CD4-positive, alpha-beta T cell (primary cell): ENCODE data around the gene KMT2D. TPM values are rescaled to one million over a fixed set of nuclear protein-coding genes. Genes with fewer than 3 reads are reported as not detected.
A peak's percentile ranks its signal among the peaks of the same experiment; 100 is the strongest.

Experiments used
- ATAC-seq: fragments of 200-7000 bp; cut with Tn5 transposase; one replicate; pipeline ENCODE4 v1.10.0; 2022; ENCODE audit warnings: mild to moderate bottlenecking; ENCODE audit not compliant: poor library complexity
- CTCF ChIA-PET: fragments of 350-600 bp; sonication (Branson Sonifier 250); formaldehyde crosslinking; loops from one replicate; lab custom pipeline; 2021; ENCODE audit warnings: antibody characterized with exemption, inconsistent platforms; lab: Charles Lee
- POLR2A ChIA-PET: fragments of 350-600 bp; sonication (Branson Sonifier 250); formaldehyde crosslinking; loops from one replicate; lab custom pipeline; 2021; ENCODE audit warnings: antibody characterized with exemption, inconsistent platforms; lab: Charles Lee
- DNase-seq, 14 experiments: peaks; one replicate each; pipeline ENCODE4 v3.0.0-alpha.2; 2013 to 2020; ENCODE audit warnings: mixed read lengths in 2 of 14
- H3K27ac ChIP-seq, 2 donors: one replicate each; pipeline versions ENCODE4 v1.5.1 to v1.7.0; 2013; ENCODE audit warnings: low read length in 2 of 2, low read depth in 1 of 2, mild to moderate bottlenecking in 1 of 2
- H3K27me3 ChIP-seq, 2 experiments: 1 replicate in 1 of 2; 2 replicates in 1 of 2; pipeline versions ENCODE4 v1.6.1 to v1.7.0; 2013; ENCODE audit warnings: low read length in 2 of 2, control low read depth in 1 of 2, mild to moderate bottlenecking in 1 of 2, moderate library complexity in 1 of 2; ENCODE audit not compliant: insufficient read depth in 2 of 2, control insufficient read depth in 1 of 2
- H3K36me3 ChIP-seq: one replicate; pipeline ENCODE4 v1.6.1; 2013; ENCODE audit warnings: low read length, control low read depth; ENCODE audit not compliant: insufficient read depth
- H3K4me1 ChIP-seq: one replicate; pipeline ENCODE4 v1.6.1; 2013; ENCODE audit warnings: low read length, control low read depth; ENCODE audit not compliant: insufficient read depth
- H3K4me3 ChIP-seq: one replicate; pipeline ENCODE4 v1.5.1; 2013; ENCODE audit warnings: mild to moderate bottlenecking, low read length, moderate library complexity
- H3K9me3 ChIP-seq, 2 experiments: 1 replicate in 1 of 2; 2 replicates in 1 of 2; pipeline versions ENCODE4 v1.6.1 to v1.7.0; 2013; ENCODE audit warnings: low read length in 2 of 2, mild to moderate bottlenecking in 2 of 2, control low read depth in 1 of 2, moderate library complexity in 1 of 2; ENCODE audit not compliant: control insufficient read depth in 1 of 2, insufficient read depth in 1 of 2
- H3K27ac Mint-ChIP-seq: one replicate; pipeline ENCODE4 v1.8.0; 2020; ENCODE audit warnings: mixed read lengths
- H3K27me3 Mint-ChIP-seq: one replicate; pipeline ENCODE4 v1.8.0; 2021; ENCODE audit warnings: mixed read lengths
- H3K36me3 Mint-ChIP-seq: one replicate; pipeline ENCODE4 v1.8.0; 2021; ENCODE audit warnings: low read depth, mixed read lengths
- H3K4me1 Mint-ChIP-seq: one replicate; pipeline ENCODE4 v1.8.0; 2021; ENCODE audit warnings: low read depth, mixed read lengths
- H3K4me3 Mint-ChIP-seq: one replicate; pipeline ENCODE4 v1.8.0; 2020; ENCODE audit warnings: mild to moderate bottlenecking, mixed read lengths
- H3K9me3 Mint-ChIP-seq: one replicate; pipeline ENCODE4 v1.8.0; 2020; ENCODE audit warnings: mixed read lengths
- intact Hi-C, 2 experiments: fragments of 100-400 bp; cut with DNase I in 1 of 2; cut with micrococcal nuclease in 1 of 2; formaldehyde crosslinking; loops; one replicate each; pipeline versions ENCODE4 v1.15.1 to v1.9.0; 2023 to 2025; cut with DNase I, micrococcal nuclease
- total RNA-seq, 174 experiments: library from RNA in 2 of 174; stranded (reverse) in 2 of 174; gene quantifications; one replicate each; pipeline ENCODE4 v1.2.3 and lab custom pipeline; 2021 to 2026
- TF ChIP-seq, protein P1 (sequence below): fragments of 200-600 bp; IDR thresholded peaks from one replicate; pipeline ENCODE4 v1.8.0; 2022; ENCODE audit warnings: antibody characterized with exemption, mild to moderate bottlenecking

Gene KMT2D
- total RNA-seq, 2 experiments from 2014 or later, result 107 to 110 TPM

DNA sequence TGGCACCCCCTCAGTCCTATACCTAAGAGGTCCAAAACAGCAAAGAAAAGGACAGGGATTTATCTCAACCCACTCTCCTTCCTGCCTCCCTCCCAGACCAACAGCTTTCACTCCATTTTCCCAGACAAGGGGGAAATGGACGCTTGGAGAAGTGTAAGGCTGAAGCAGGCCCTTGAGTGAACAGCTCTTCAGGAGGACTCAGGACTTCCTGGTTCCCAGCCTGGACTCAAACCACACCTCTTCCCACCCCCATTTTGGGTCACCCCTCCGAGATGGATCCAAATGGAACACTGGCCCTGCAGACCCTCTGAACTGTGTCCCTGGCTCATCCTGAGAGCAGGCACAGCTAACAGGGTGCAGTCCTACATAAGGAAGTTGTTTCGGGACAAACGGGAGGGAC, 2.7 kb downstream of the KMT2D start:
- Histone ChIP-seq H3K4me3 (peak overlapping the region; percentile 96), H3K27ac (peak overlapping the region; percentile 21 to 47), H3K36me3 (peaks cover 24% of the 10 kb centered on the region), H3K27me3 (no peaks in the 10 kb centered on the region), H3K9me3 (no peaks in the 10 kb centered on the region), H3K4me1 (peaks cover 63% of the 10 kb centered on the region)
- TF ChIP-seq, protein P1, sequence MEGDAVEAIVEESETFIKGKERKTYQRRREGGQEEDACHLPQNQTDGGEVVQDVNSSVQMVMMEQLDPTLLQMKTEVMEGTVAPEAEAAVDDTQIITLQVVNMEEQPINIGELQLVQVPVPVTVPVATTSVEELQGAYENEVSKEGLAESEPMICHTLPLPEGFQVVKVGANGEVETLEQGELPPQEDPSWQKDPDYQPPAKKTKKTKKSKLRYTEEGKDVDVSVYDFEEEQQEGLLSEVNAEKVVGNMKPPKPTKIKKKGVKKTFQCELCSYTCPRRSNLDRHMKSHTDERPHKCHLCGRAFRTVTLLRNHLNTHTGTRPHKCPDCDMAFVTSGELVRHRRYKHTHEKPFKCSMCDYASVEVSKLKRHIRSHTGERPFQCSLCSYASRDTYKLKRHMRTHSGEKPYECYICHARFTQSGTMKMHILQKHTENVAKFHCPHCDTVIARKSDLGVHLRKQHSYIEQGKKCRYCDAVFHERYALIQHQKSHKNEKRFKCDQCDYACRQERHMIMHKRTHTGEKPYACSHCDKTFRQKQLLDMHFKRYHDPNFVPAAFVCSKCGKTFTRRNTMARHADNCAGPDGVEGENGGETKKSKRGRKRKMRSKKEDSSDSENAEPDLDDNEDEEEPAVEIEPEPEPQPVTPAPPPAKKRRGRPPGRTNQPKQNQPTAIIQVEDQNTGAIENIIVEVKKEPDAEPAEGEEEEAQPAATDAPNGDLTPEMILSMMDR, result no peak
- DNase-seq, result peak in 1 of 14 experiments; percentile 35
- Mint-ChIP-seq H3K4me1 (peaks cover 65% of the 10 kb centered on the region), H3K4me3 (peak overlapping the region; percentile 92), H3K36me3 (peaks cover 56% of the 10 kb centered on the region), H3K9me3 (no peaks in the 10 kb centered on the region), H3K27ac (peak overlapping the region; percentile 55), H3K27me3 (no peaks in the 10 kb centered on the region)
- no peak for ATAC-seq
- ChIA-PET POLR2A (interaction anchor here (1.1 to 3.4 kb wide), 3 partner anchors 12 to 130 kb away, joined by 3 to 28 read pairs (median 4); partner anchors contain the start of genes RHEBL1 and TUBA1B), CTCF (interaction anchor here (0.8 to 2.0 kb wide), 4 partner anchors 12 to 80 kb away, joined by 3 to 7 read pairs (median 4); partner anchors contain the start of genes RHEBL1 and WNT1)
- intact Hi-C loops, result loop anchor here (2.0 kb wide), 2 partner anchors 37 to 39 kb away; partner anchors contain the start of gene PRKAG1 (in 1 of the 2)

DNA sequence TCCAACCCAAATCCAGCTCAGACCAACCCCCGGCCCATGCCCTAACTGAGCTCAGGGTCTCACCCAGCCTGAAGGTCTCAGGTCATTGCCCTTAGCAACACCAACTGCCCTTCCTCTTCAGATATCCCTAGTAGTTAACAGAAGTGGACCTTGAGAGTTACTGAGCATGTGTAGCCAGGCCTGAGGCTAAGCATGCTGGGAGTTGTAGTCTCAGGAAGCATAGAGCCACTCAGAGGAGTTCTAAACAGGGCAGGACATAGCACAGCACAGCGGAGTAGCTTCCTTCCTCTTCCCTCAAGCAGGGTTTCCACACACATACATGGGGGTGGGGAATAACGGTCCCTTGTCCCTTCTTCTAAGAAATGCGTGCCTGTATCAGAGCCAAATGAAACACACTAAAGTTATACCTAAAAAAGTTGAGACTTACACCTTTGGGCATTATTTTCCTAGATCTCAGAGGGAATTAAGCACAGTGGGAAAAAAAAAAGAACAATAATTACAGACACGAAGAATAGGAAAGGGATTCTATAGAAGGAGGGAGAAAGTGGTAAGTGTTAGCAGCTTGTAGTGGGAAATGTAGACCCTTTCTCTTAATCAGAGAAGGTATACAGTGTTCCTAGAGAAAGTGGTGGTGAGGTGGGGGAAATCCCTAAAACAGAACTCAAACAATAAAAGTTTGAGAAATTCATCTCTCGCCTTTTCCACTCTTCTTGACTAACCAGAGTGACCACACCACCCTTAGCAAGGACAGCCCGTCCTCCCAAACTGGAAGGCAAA, 4.4 kb downstream of the KMT2D start:
- CTCF ChIA-PET, result interaction anchor here (1.3 to 2.1 kb wide), 4 partner anchors 8 to 74 kb away, joined by 4 to 9 read pairs (median 6); no protein-coding TSS in a partner anchor
- TF ChIP-seq, protein P1, result no peak
- no peaks in the 10 kb centered on the region for H3K27me3 Mint-ChIP-seq

DNA sequence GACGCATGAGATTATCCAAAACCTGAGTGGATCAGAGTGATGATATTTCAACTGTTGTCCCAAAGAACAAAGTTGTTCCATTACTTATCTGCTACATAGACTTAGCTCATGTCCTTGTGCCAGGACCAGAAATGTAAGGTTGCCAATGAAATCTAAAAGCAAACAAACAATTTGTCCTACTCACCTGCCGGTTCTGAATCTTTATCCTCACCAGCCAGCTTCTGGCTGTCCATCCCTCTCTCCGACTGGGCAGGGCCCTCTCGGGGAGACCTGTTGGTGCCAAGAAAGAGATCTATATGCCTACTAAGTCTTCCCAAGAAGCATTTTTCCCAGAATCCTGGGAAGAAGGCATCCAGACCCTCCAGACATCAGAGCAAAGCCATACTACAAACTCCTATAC, 5.5 kb downstream of the KMT2D start:
- Histone ChIP-seq H3K9me3 (no peaks in the 10 kb centered on the region), H3K27ac (no peak overlapping the region), H3K4me3 (no peak overlapping the region), H3K36me3 (peaks cover 52% of the 10 kb centered on the region), H3K4me1 (peaks cover 58% of the 10 kb centered on the region), H3K27me3 (no peaks in the 10 kb centered on the region)
- ATAC-seq (no peak), DNase-seq (no peak)
- no peaks in the 10 kb centered on the region for H3K27me3 Mint-ChIP-seq
- H3K27ac Mint-ChIP-seq, result peak overlapping the region; percentile 44
- H3K4me3 Mint-ChIP-seq, result no peak overlapping the region
- TF ChIP-seq, protein P1, result no peak
- H3K4me1 Mint-ChIP-seq, result peaks cover 55% of the 10 kb centered on the region
- CTCF ChIA-PET, result interaction anchor here (0.6 to 2.1 kb wide), 5 partner anchors 9 to 141 kb away, joined by 4 to 9 read pairs (median 6); no protein-coding TSS in a partner anchor
- intact Hi-C loops, result no loop called here
- POLR2A ChIA-PET, result interaction anchor here (0.6 to 1.6 kb wide), 5 partner anchors 39 to 180 kb away, joined by 3 to 10 read pairs (median 6); partner anchors contain the start of genes ARF3 and TUBA1A
- H3K9me3 Mint-ChIP-seq, result no peaks in the 10 kb centered on the region
- H3K36me3 Mint-ChIP-seq, result peaks cover 74% of the 10 kb centered on the region

More for the DNA sequence above, 4.4 kb downstream of the KMT2D start:
- Histone ChIP-seq H3K4me1 (peaks cover 60% of the 10 kb centered on the region), H3K27me3 (no peaks in the 10 kb centered on the region), H3K36me3 (peaks cover 42% of the 10 kb centered on the region), H3K4me3 (peak overlapping the region; percentile 2), H3K9me3 (no peaks in the 10 kb centered on the region), H3K27ac (peak overlapping the region; percentile 25 to 36)
- intact Hi-C loops, result loop anchor here (2.0 kb wide), 2 partner anchors 35 to 37 kb away; partner anchors contain the start of gene PRKAG1 (in 1 of the 2)
- Mint-ChIP-seq H3K4me3 (peak overlapping the region; percentile 92), H3K4me1 (peaks cover 62% of the 10 kb centered on the region), H3K27ac (peak overlapping the region; percentile 55), H3K36me3 (peaks cover 70% of the 10 kb centered on the region), H3K9me3 (no peaks in the 10 kb centered on the region)
- DNase-seq (peak; percentile 11 to 85 (median 42)), ATAC-seq (peak; percentile 72)
- POLR2A ChIA-PET, result interaction anchor here (0.5 to 1.6 kb wide), 7 partner anchors 14 to 204 kb away, joined by 3 to 10 read pairs (median 4); partner anchors contain the start of genes ARF3, DDX23, RHEBL1 and TUBA1A
